GM12878 (cell line): Measurements from ENCODE around the gene RNU2-63P. TPM values are rescaled to one million over a fixed set of nuclear protein-coding genes. Genes with fewer than 3 reads are reported as not detected.

Experiments used
- BCL11A ChIP-seq: IDR thresholded peaks from 2 replicates; pipeline ENCODE4 v1.6.1; 2011; ENCODE audit warnings: low read depth, low read length
- CBX3 ChIP-seq: fragments of 200-600 bp; sonication (generic); IDR thresholded peaks from 2 replicates; pipeline ENCODE4 v1.6.1; 2016; ENCODE audit warnings: low read depth, borderline replicate concordance
- CEBPB ChIP-seq, 2 experiments: fragments of 150-350 bp in 1 of 2; IDR thresholded peaks; 2 replicates each; pipeline ENCODE4 v1.6.1; 2012 to 2014; ENCODE audit warnings: low read depth in 2 of 2, low read length in 2 of 2, borderline replicate concordance in 1 of 2, inconsistent platforms in 1 of 2
- EED ChIP-seq: sonication (generic); IDR thresholded peaks from 2 replicates; pipeline ENCODE4 v1.6.1; 2016; ENCODE audit warnings: antibody characterized with exemption, low read depth
- ESRRA ChIP-seq: IDR thresholded peaks from 2 replicates; pipeline ENCODE4 v1.6.1; 2012; ENCODE audit warnings: mild to moderate bottlenecking, low read length, improper control_type of control experiment
- HCFC1 ChIP-seq: fragments of 150-350 bp; IDR thresholded peaks from 2 replicates; pipeline ENCODE4 v1.6.1; 2014; ENCODE audit warnings: low read length
- HDAC2 ChIP-seq: fragments of 200-600 bp; sonication (generic); IDR thresholded peaks from 2 replicates; pipeline ENCODE4 v1.6.1; 2017
- KAT2A ChIP-seq: conservative IDR thresholded peaks from 2 replicates; pipeline ENCODE4 v1.6.1; 2011; ENCODE audit warnings: low read depth, low read length; ENCODE audit not compliant: control insufficient read depth
- MEF2A ChIP-seq: IDR thresholded peaks from 2 replicates; pipeline ENCODE4 v1.6.1; 2011; ENCODE audit warnings: low read depth, mild to moderate bottlenecking, low read length, moderate library complexity; ENCODE audit not compliant: insufficient read depth
- NFIC ChIP-seq: IDR thresholded peaks from 2 replicates; pipeline ENCODE4 v1.6.1; 2012; ENCODE audit warnings: low read depth, mild to moderate bottlenecking, inconsistent platforms, low read length, moderate library complexity
- RAD21 ChIP-seq: IDR thresholded peaks from 2 replicates; pipeline ENCODE4 v1.6.1; 2011; ENCODE audit warnings: mild to moderate bottlenecking, low read depth, low read length, moderate library complexity; ENCODE audit not compliant: insufficient read depth
- RUNX3 ChIP-seq: IDR thresholded peaks from 2 replicates; pipeline ENCODE4 v1.6.1; 2012; ENCODE audit warnings: low read length, inconsistent platforms
- SIX5 ChIP-seq: IDR thresholded peaks from 2 replicates; pipeline ENCODE4 v1.6.1; 2011; ENCODE audit warnings: mild to moderate bottlenecking, low read depth, low read length, moderate library complexity; ENCODE audit not compliant: severe bottlenecking
- SP1 ChIP-seq: IDR thresholded peaks from one replicate; pipeline ENCODE4 v1.6.1; 2011; ENCODE audit warnings: low read depth, low read length
- SREBF2 ChIP-seq: IDR thresholded peaks from 2 replicates; pipeline ENCODE4 v1.6.1; 2012; ENCODE audit warnings: mild to moderate bottlenecking, low read length
- WRNIP1 ChIP-seq: IDR thresholded peaks from 2 replicates; pipeline ENCODE4 v1.6.1; 2011; ENCODE audit warnings: low read depth, low read length, improper control_type of control experiment, borderline replicate concordance
- ZBED1 ChIP-seq: IDR thresholded peaks from 2 replicates; pipeline ENCODE4 v1.6.1; 2016; ENCODE audit warnings: borderline replicate concordance
- ZNF274 ChIP-seq: IDR thresholded peaks from one replicate; pipeline ENCODE4 v1.8.0; 2011; ENCODE audit not compliant: insufficient read length, insufficient read depth
- ZSCAN29 ChIP-seq: fragments of 450-650 bp; IDR thresholded peaks from 2 replicates; pipeline ENCODE4 v1.6.1; 2017; ENCODE audit warnings: mild to moderate bottlenecking, moderate library complexity
- polyA plus RNA-seq, 11 experiments: library from polyadenylated mRNA; depleted of rRNA in 4 of 11; unstranded in 6 of 11; stranded (reverse) in 5 of 11; fragments of >200 nt; fragmentation: Nextera tagmentation in 4 of 11; fragmentation: Illumina TruSeq in 1 of 11; extraction: Ambion mirVana in 4 of 11; extraction: Trizol in 1 of 11; gene quantifications; 1 replicate in 1 of 11; 2 replicates in 10 of 11; pipeline versions ENCODE4 v1.2.1 to v1.2.3, GENCODE V29; 2011 to 2016; ENCODE audit warnings: inconsistent platforms in 2 of 11, missing spikeins in 2 of 11, low read depth in 1 of 11
- total RNA-seq, 4 experiments: library from RNA; depleted of rRNA in 3 of 4; stranded (reverse); fragments of >200 nt in 3 of 4; fragmentation: Illumina TruSeq in 1 of 4; extraction: Trizol in 1 of 4; gene quantifications; 2 replicates each; pipeline versions ENCODE4 v1.2.1 to v1.2.3, GENCODE V29; 2013 to 2021
- TF ChIP-seq, protein P1 (sequence below): fragments of 450-650 bp; formaldehyde crosslinking; IDR thresholded peaks from 2 replicates; pipeline ENCODE4 v1.4.0; 2020; ENCODE audit warnings: mild to moderate bottlenecking, moderate library complexity
- TF ChIP-seq, protein P2 (sequence below): fragments of 450-650 bp; IDR thresholded peaks from 2 replicates; pipeline ENCODE4 v1.6.1; 2017; ENCODE audit warnings: antibody characterized with exemption, mild to moderate bottlenecking, moderate library complexity
- TF ChIP-seq, protein P3 (sequence below): fragments of 450-650 bp; IDR thresholded peaks from 2 replicates; pipeline ENCODE4 v1.6.1; 2016; ENCODE audit warnings: mild to moderate bottlenecking
- TF ChIP-seq, protein P4 (sequence below): IDR thresholded peaks from 2 replicates; pipeline ENCODE4 v1.6.1; 2012; ENCODE audit warnings: low read depth, low read length, improper control_type of control experiment

RNU2-63P gene
- total and polyA plus RNA-seq, 10 of the 15 experiments (the other 5 are each of a cell fraction or from before 2014, with no cell fraction given) = 10.7 to 117 (median 12.3) TPM; not detected in 5

DNA sequence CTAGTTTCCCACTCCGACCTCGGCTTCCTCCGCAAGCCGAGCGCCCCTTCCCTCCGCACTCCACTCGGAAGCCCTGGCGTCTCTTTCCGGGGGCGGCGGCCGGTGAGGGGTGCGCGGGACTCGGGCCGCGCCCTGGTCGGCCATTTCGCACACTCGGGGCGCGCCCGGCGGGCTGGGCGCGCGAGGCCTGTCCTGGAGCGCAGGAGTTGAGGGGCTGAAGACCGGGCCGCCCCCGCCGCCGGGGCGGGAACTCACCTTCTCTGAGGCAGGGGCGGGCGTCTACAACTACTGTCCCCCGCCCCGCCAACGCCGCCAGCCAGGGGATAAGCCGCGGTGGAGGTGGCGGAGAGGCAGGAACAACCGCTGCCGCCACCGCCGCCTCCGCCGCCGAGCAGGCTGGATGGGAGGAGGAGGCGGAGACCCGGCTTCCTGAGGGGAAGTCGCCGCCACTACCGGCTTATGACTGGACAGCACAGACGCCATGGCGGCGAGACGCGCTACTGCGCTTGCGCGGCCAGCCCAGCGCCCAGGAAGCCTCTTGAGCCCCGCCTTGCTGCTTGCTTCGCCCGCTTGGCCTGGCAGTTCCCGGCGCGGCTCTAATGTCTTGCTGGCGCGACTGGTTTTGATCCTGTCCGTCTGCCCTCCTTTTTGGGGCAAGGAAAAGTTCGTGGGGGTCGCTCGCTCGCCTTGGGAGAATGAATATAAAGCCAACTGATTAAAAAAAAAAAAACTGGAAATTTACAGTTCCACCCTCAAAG lies 39.2 kb upstream of the RNU2-63P start, which contains the start of gene KRCC1 (continued):
- no peak for TF ChIP-seq EED
- TF ChIP-seq BCL11A = no peak
- TF ChIP-seq, protein P1, sequence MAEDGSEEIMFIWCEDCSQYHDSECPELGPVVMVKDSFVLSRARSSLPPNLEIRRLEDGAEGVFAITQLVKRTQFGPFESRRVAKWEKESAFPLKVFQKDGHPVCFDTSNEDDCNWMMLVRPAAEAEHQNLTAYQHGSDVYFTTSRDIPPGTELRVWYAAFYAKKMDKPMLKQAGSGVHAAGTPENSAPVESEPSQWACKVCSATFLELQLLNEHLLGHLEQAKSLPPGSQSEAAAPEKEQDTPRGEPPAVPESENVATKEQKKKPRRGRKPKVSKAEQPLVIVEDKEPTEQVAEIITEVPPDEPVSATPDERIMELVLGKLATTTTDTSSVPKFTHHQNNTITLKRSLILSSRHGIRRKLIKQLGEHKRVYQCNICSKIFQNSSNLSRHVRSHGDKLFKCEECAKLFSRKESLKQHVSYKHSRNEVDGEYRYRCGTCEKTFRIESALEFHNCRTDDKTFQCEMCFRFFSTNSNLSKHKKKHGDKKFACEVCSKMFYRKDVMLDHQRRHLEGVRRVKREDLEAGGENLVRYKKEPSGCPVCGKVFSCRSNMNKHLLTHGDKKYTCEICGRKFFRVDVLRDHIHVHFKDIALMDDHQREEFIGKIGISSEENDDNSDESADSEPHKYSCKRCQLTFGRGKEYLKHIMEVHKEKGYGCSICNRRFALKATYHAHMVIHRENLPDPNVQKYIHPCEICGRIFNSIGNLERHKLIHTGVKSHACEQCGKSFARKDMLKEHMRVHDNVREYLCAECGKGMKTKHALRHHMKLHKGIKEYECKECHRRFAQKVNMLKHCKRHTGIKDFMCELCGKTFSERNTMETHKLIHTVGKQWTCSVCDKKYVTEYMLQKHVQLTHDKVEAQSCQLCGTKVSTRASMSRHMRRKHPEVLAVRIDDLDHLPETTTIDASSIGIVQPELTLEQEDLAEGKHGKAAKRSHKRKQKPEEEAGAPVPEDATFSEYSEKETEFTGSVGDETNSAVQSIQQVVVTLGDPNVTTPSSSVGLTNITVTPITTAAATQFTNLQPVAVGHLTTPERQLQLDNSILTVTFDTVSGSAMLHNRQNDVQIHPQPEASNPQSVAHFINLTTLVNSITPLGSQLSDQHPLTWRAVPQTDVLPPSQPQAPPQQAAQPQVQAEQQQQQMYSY (CRISPR knock-in tag) = no peak
- TF ChIP-seq, protein P2, sequence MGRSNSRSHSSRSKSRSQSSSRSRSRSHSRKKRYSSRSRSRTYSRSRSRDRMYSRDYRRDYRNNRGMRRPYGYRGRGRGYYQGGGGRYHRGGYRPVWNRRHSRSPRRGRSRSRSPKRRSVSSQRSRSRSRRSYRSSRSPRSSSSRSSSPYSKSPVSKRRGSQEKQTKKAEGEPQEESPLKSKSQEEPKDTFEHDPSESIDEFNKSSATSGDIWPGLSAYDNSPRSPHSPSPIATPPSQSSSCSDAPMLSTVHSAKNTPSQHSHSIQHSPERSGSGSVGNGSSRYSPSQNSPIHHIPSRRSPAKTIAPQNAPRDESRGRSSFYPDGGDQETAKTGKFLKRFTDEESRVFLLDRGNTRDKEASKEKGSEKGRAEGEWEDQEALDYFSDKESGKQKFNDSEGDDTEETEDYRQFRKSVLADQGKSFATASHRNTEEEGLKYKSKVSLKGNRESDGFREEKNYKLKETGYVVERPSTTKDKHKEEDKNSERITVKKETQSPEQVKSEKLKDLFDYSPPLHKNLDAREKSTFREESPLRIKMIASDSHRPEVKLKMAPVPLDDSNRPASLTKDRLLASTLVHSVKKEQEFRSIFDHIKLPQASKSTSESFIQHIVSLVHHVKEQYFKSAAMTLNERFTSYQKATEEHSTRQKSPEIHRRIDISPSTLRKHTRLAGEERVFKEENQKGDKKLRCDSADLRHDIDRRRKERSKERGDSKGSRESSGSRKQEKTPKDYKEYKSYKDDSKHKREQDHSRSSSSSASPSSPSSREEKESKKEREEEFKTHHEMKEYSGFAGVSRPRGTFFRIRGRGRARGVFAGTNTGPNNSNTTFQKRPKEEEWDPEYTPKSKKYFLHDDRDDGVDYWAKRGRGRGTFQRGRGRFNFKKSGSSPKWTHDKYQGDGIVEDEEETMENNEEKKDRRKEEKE = no peak
- TF ChIP-seq ESRRA = no peak
- no peak for TF ChIP-seq WRNIP1
- no peak for TF ChIP-seq ZNF274
- TF ChIP-seq RUNX3 = 0 out of 2 replicates have a peak, but pooled peaks have one; percentile 11
- no peak for TF ChIP-seq SIX5
- peak; percentile 34 for TF ChIP-seq HCFC1
- TF ChIP-seq CBX3 = no peak
- no peak for TF ChIP-seq ZBED1
- no peak; the same call in 1 of the 2 replicates for TF ChIP-seq NFIC
- TF ChIP-seq SREBF2 = no peak
- TF ChIP-seq SP1 = no peak
- TF ChIP-seq ZSCAN29 = no peak
- no peak for TF ChIP-seq HDAC2
- TF ChIP-seq RAD21 = no peak
- no peak for TF ChIP-seq CEBPB (IDR thresholded peaks at IDR 0.05; ENCODE audit: borderline replicate concordance in 1 of 2, low read depth in 2 of 2, low read length in 2 of 2)
- TF ChIP-seq KAT2A = no peak
- no peak for TF ChIP-seq MEF2A
- TF ChIP-seq, protein P3, sequence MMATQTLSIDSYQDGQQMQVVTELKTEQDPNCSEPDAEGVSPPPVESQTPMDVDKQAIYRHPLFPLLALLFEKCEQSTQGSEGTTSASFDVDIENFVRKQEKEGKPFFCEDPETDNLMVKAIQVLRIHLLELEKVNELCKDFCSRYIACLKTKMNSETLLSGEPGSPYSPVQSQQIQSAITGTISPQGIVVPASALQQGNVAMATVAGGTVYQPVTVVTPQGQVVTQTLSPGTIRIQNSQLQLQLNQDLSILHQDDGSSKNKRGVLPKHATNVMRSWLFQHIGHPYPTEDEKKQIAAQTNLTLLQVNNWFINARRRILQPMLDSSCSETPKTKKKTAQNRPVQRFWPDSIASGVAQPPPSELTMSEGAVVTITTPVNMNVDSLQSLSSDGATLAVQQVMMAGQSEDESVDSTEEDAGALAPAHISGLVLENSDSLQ = peak; percentile 40
- TF ChIP-seq, protein P4, sequence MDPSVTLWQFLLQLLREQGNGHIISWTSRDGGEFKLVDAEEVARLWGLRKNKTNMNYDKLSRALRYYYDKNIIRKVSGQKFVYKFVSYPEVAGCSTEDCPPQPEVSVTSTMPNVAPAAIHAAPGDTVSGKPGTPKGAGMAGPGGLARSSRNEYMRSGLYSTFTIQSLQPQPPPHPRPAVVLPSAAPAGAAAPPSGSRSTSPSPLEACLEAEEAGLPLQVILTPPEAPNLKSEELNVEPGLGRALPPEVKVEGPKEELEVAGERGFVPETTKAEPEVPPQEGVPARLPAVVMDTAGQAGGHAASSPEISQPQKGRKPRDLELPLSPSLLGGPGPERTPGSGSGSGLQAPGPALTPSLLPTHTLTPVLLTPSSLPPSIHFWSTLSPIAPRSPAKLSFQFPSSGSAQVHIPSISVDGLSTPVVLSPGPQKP = no peak
